ENCODE measurements around the gene SLC44A4. TPM values are rescaled to one million over a fixed set of nuclear protein-coding genes. Genes with fewer than 3 reads are reported as not detected.

SLC44A4 gene
- total and polyA plus RNA-seq, 9 of the 15 experiments (the other 6 are each of a cell fraction or from before 2014, with no cell fraction given): 7.9 to 18.6 (median 11.2) TPM

GRCh38 chr6:31834367-31835250, 44.2 kb downstream of the SLC44A4 start (continued):
- TF ChIP-seq ZNF518B (CRISPR knock-in tag; IDR thresholded peaks at IDR 0.05) (0 out of 2 replicates have a peak, but pooled peaks have one; percentile 62), CREB5 (CRISPR knock-in tag; IDR thresholded peaks at IDR 0.05) (peak; percentile 55; the same call in 1 of the 2 replicates), EGR1 (conservative IDR thresholded peaks at IDR 0.05) (no peak), SMARCB1 (IDR thresholded peaks at IDR 0.05; ENCODE audit: insufficient read length, low read depth) (no peak), PRPF4 (IDR thresholded peaks at IDR 0.05; ENCODE audit: insufficient read depth, low read depth, low read length, poor library complexity, severe bottlenecking) (peak; percentile 94), EHMT2 (IDR thresholded peaks at IDR 0.05) (peak; percentile 61), ZNF77 (CRISPR knock-in tag; IDR thresholded peaks at IDR 0.05) (0 out of 2 replicates have a peak, but pooled peaks have one; percentile 77), ZBTB34 (CRISPR knock-in tag; IDR thresholded peaks at IDR 0.05) (peak; percentile 67; the same call in 1 of the 2 replicates), SNIP1 (IDR thresholded peaks at IDR 0.05; ENCODE audit: low read depth) (0 out of 2 replicates have a peak, but pooled peaks have one; percentile 52), KLF1 (tag; IDR thresholded peaks at IDR 0.05) (peak; percentile 79; the same call in 1 of the 2 replicates), SRF (CRISPR knock-in tag; IDR thresholded peaks at IDR 0.05) (peak; percentile 77 to 87), LCOR (CRISPR knock-in tag; IDR thresholded peaks at IDR 0.05) (0 out of 2 replicates have a peak, but pooled peaks have one; percentile 19), NFIX (CRISPR knock-in tag; IDR thresholded peaks at IDR 0.05; ENCODE audit: low read depth) (0 out of 2 replicates have a peak, but pooled peaks have one; percentile 18), ZNF398 (CRISPR knock-in tag; IDR thresholded peaks at IDR 0.05) (no peak), ZNF699 (CRISPR knock-in tag; IDR thresholded peaks at IDR 0.05; ENCODE audit: insufficient replicate concordance) (no peak), BACH1 (tag; IDR thresholded peaks at IDR 0.05) (peak; percentile 73; the same call in 1 of the 2 replicates)
